ENCODE data around the gene LGALSL.

Gene LGALSL

DNA sequence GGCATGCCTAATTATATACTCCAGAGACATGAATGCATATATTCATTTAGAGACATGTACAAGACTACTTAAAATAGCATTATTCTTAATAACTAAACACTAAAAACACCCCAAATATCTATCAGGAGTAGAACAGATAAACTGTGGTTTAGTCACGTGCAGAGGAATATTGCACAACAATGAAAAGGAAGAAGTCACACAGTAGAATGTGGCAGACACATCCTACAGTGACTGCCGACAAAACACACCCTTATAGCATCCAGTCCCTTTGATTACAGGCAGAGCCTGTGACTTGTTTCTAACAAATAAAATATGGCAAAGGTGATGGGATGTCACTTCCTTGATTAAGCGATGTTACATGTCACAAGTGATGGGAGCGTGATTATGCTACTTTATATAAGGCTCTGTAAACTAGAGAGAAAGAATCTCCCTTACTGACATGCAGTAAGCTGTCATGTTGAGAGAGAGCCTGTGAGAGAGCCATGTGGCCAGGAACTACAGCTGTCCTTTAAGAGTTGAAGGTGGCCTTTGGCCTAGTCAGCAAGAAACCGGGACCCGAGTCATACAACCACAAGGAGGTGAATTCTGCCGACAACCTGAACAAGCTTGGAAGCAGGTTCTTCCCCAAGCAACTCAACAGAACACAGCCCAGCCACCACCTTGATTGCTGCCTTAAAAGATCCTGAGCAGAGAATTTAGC lies 39.1 kb upstream of the LGALSL start:
- Histone ChIP-seq H4K20me1 (ENCODE audit: low read depth, low read length) (no peaks in the 10 kb centered on the region), H3K27ac (ENCODE audit: low read depth, low read length) (no peak overlapping the region), H2AFZ (ENCODE audit: low read depth, low read length, severe bottlenecking) (no peak overlapping the region), H3K4me2 (ENCODE audit: low read depth, low read length, poor library complexity, severe bottlenecking) (no peak overlapping the region), H3K9me2 (replicated peaks; ENCODE audit: insufficient read depth, low read length) (no peaks in the 10 kb centered on the region), H3K27me3 (ENCODE audit: low read length) (no peaks in the 10 kb centered on the region), H3K9ac (ENCODE audit: low read length) (no peak overlapping the region), H3F3A (ENCODE audit: insufficient read depth) (no peaks in the 10 kb centered on the region), H3K4me3 (ENCODE audit: insufficient read depth, low read length, poor library complexity, severe bottlenecking) (no peak overlapping the region), H3K79me2 (ENCODE audit: insufficient read depth, low read length) (no peaks in the 10 kb centered on the region), H3K36me3 (ENCODE audit: low read length) (no peaks in the 10 kb centered on the region), H3K9me3 (ENCODE audit: insufficient read depth, low read length) (no peaks in the 10 kb centered on the region)
- TF ChIP-seq, protein P1, sequence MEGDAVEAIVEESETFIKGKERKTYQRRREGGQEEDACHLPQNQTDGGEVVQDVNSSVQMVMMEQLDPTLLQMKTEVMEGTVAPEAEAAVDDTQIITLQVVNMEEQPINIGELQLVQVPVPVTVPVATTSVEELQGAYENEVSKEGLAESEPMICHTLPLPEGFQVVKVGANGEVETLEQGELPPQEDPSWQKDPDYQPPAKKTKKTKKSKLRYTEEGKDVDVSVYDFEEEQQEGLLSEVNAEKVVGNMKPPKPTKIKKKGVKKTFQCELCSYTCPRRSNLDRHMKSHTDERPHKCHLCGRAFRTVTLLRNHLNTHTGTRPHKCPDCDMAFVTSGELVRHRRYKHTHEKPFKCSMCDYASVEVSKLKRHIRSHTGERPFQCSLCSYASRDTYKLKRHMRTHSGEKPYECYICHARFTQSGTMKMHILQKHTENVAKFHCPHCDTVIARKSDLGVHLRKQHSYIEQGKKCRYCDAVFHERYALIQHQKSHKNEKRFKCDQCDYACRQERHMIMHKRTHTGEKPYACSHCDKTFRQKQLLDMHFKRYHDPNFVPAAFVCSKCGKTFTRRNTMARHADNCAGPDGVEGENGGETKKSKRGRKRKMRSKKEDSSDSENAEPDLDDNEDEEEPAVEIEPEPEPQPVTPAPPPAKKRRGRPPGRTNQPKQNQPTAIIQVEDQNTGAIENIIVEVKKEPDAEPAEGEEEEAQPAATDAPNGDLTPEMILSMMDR (IDR thresholded peaks at IDR 0.05; ENCODE audit: insufficient read depth, low read length, poor library complexity, severe bottlenecking): no peak
- no peak for TF ChIP-seq EZH2phosphoT487 (conservative IDR thresholded peaks at IDR 0.05; ENCODE audit: low read length)

DNA sequence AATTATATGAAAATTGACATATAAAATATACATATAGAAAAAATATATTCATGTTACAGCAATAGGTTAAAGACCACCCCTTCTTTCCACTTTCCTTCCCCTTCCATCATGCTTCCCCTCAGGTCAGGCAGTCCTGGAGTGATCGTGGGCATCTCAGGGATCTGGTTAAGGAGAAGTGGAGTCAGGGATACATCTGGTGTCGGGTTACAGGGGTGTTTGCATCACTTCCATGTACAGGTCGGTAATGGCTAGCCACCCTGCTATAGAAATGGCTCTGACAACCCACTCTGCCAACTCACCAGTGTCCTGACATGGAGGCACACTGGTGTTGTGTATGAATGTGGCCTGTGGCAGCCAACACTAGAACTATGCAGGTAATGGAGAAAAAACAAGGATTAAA lies 36.3 kb upstream of the LGALSL start:
- no peak overlapping the region for H3K9ac ChIP-seq (ENCODE audit: low read length)
- no peaks in the 10 kb centered on the region for H3F3A ChIP-seq (ENCODE audit: insufficient read depth)
- H3K27me3 ChIP-seq (ENCODE audit: low read length): no peaks in the 10 kb centered on the region
- no peak for TF ChIP-seq EZH2phosphoT487 (conservative IDR thresholded peaks at IDR 0.05; ENCODE audit: low read length)
- TF ChIP-seq, protein P1 (IDR thresholded peaks at IDR 0.05; ENCODE audit: insufficient read depth, low read length, poor library complexity, severe bottlenecking): no peak
- no peaks in the 10 kb centered on the region for H3K9me3 ChIP-seq (ENCODE audit: insufficient read depth, low read length)
- no peaks in the 10 kb centered on the region for H3K9me2 ChIP-seq (replicated peaks; ENCODE audit: insufficient read depth, low read length)
- no peaks in the 10 kb centered on the region for H3K79me2 ChIP-seq (ENCODE audit: insufficient read depth, low read length)
- H3K4me3 ChIP-seq (ENCODE audit: insufficient read depth, low read length, poor library complexity, severe bottlenecking): no peak overlapping the region
- no peak overlapping the region for H3K27ac ChIP-seq (ENCODE audit: low read depth, low read length)
- H2AFZ ChIP-seq (ENCODE audit: low read depth, low read length, severe bottlenecking): no peak overlapping the region
- no peak overlapping the region for H3K4me2 ChIP-seq (ENCODE audit: low read depth, low read length, poor library complexity, severe bottlenecking)
- no peaks in the 10 kb centered on the region for H4K20me1 ChIP-seq (ENCODE audit: low read depth, low read length)
- H3K36me3 ChIP-seq (ENCODE audit: low read length): no peaks in the 10 kb centered on the region

DNA sequence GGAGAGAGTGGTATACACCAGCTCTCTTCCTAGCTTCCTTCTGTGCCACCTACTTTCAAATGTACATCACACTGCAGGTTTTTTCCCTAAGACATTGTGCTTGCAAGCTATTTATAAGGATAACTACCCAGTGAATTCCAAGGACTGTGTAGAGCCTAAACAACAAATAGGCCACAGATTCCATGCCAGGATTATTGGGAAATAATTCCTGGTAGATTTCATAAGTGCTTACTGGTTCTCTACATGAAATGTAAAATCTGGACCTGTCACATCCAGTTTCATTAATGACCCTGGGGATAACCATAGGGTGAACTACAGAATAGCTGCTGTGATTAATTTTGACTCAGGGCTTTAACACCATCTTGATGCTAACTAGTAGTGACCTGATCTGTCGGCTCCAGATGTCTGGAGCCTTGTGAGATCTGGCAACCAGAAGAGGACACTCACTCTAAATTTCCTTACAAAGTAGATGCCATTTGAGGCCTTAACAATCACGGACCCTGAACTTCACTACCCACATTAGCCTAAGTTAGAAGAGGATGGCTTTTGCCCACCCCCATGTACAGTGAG lies 34.3 kb upstream of the LGALSL start:
- Histone ChIP-seq H4K20me1 (ENCODE audit: low read depth, low read length) (no peaks in the 10 kb centered on the region), H3K9me3 (ENCODE audit: insufficient read depth, low read length) (no peaks in the 10 kb centered on the region), H3F3A (ENCODE audit: insufficient read depth) (no peaks in the 10 kb centered on the region), H3K4me2 (ENCODE audit: low read depth, low read length, poor library complexity, severe bottlenecking) (no peak overlapping the region), H3K36me3 (ENCODE audit: low read length) (no peaks in the 10 kb centered on the region), H3K4me3 (ENCODE audit: insufficient read depth, low read length, poor library complexity, severe bottlenecking) (no peak overlapping the region), H3K27ac (ENCODE audit: low read depth, low read length) (no peak overlapping the region), H2AFZ (ENCODE audit: low read depth, low read length, severe bottlenecking) (no peak overlapping the region), H3K9me2 (replicated peaks; ENCODE audit: insufficient read depth, low read length) (no peaks in the 10 kb centered on the region), H3K9ac (ENCODE audit: low read length) (no peak overlapping the region), H3K27me3 (ENCODE audit: low read length) (no peaks in the 10 kb centered on the region), H3K79me2 (ENCODE audit: insufficient read depth, low read length) (no peaks in the 10 kb centered on the region)
- TF ChIP-seq, protein P1 (IDR thresholded peaks at IDR 0.05; ENCODE audit: insufficient read depth, low read length, poor library complexity, severe bottlenecking): no peak
- TF ChIP-seq EZH2phosphoT487 (conservative IDR thresholded peaks at IDR 0.05; ENCODE audit: low read length): no peak
